Kidney (tissue), 14 donors: Measurements from ENCODE around the gene PON2. TPM values are rescaled to one million over a fixed set of nuclear protein-coding genes. Genes with fewer than 3 reads are reported as not detected.

Source experiments
- DNase-seq, 5 donors: peaks; one replicate each; pipeline ENCODE4 v3.0.0-alpha.2; 2013 to 2020
- FAIRE-seq: peaks from 2 replicates; lab custom pipeline; 2012; peaks lifted over from hg19 to GRCh38; lab: Jason Lieb, UNC
- H3K27ac ChIP-seq, 2 donors: one replicate each; pipeline ENCODE4 v1.7.0; 2013; ENCODE audit warnings: low read depth in 2 of 2, low read length in 2 of 2, inconsistent platforms in 1 of 2
- H3K27me3 ChIP-seq: one replicate; pipeline ENCODE4 v1.7.1; 2013; ENCODE audit warnings: low read length, inconsistent platforms; ENCODE audit not compliant: control insufficient read depth, insufficient read depth
- H3K36me3 ChIP-seq, 3 donors: one replicate each; pipeline versions ENCODE4 v1.7.0 to v1.7.1; 2013; ENCODE audit warnings: low read length in 3 of 3, control low read depth in 1 of 3, inconsistent platforms in 1 of 3; ENCODE audit not compliant: insufficient read depth in 3 of 3, control insufficient read depth in 2 of 3
- H3K4me1 ChIP-seq, 3 donors: one replicate each; pipeline versions ENCODE4 v1.7.0 to v1.7.1; 2013; ENCODE audit warnings: low read length in 3 of 3, inconsistent platforms in 1 of 3, low read depth in 1 of 3; ENCODE audit not compliant: control insufficient read depth in 2 of 3, insufficient read depth in 2 of 3
- H3K4me3 ChIP-seq, 3 donors: one replicate each; pipeline versions ENCODE4 v1.7.0 to v1.8.1; 2013; ENCODE audit warnings: low read length in 3 of 3, control low read depth in 1 of 3, inconsistent platforms in 1 of 3
- H3K9ac ChIP-seq, 3 donors: one replicate each; pipeline versions ENCODE4 v1.7.0 to v1.7.1; 2013; ENCODE audit warnings: low read length in 3 of 3, control low read depth in 1 of 3, inconsistent platforms in 1 of 3
- H3K9me3 ChIP-seq, 3 donors: one replicate each; pipeline versions ENCODE4 v1.7.0 to v1.7.1; 2013; ENCODE audit warnings: low read length in 3 of 3, control low read depth in 1 of 3, inconsistent platforms in 1 of 3; ENCODE audit not compliant: control insufficient read depth in 2 of 3, insufficient read depth in 1 of 3
- CTCF ChIP-seq: IDR thresholded peaks from 3 replicates; pipeline ENCODE4 v1.5.1; 2012; ENCODE audit warnings: mild to moderate bottlenecking, moderate library complexity, borderline replicate concordance; ENCODE audit not compliant: insufficient read depth; ENCODE audit errors: extremely low read depth
- intact Hi-C: fragments of 100-400 bp; cut with DNase I; formaldehyde crosslinking; loops from one replicate; pipeline ENCODE4 v1.11.1; 2022
- polyA plus RNA-seq: library from polyadenylated mRNA; stranded (reverse); fragments of 350-450 nt; fragmentation: Illumina TruSeq; extraction: RNeasy Lipid Tissue Mini Kit (QIAGEN cat#74804); gene quantifications from one replicate; pipeline ENCODE4 v1.2.3, GENCODE V29; 2014; ENCODE audit warnings: low read depth, low replicate concordance; ENCODE audit not compliant: insufficient read depth
- total RNA-seq: library from RNA; stranded (reverse); fragmentation: NEBNext Ultra II Directional; extraction: Animal tissue kit (Norgen Biotek cat#: 25700); gene quantifications from one replicate; pipeline ENCODE4 v1.2.1, GENCODE V29; 2021
- donor health status: control.
- donor health status: control.
- donor health status: control.
- donor health status: control.
- donor health status: control.
- donor health status: DM: yes; HTN: yes; CAD: no.
- donor health status: Normal renal cell carcinoma (clear cell type).

PON2 gene
- total and polyA plus RNA-seq, 2 donors from 2014 or later: 61.8 to 191 TPM

- Histone ChIP-seq H3K4me1 (no peaks in the 10 kb centered on the region), H3K27me3 (no peaks in the 10 kb centered on the region), H3K9ac (no peak overlapping the region), H3K27ac (no peak overlapping the region), H3K36me3 (no peaks in the 10 kb centered on the region), H3K4me3 (peak overlapping the region in 1 of 3 donors; percentile 53), H3K9me3 (no peaks in the 10 kb centered on the region)
- FAIRE-seq (no peak), DNase-seq (no peak)
- TF ChIP-seq CTCF: no peak
- intact Hi-C loops: no loop called here
Observed at GRCh38 chr7:95397381-95397780, 37.4 kb downstream of the PON2 start.

GRCh38 chr7:95396136-95397032, 38.4 kb downstream of the PON2 start, which contains the start of gene PON3:
TSS of gene PON3 (minus strand) at chr7:95396375. CDS start at chr7:95396350, 25 bp downstream.
- DNase-seq (peak in 3 of 5 donors; percentile 12 to 44 (median 22)), FAIRE-seq (no peak)
- peak within 1 kb of the TSS; percentile 47 to 55 (median 53) for H3K4me3 ChIP-seq
- H3K4me1 ChIP-seq: no peaks in the 10 kb centered on the region
- intact Hi-C loops: no loop called here
- no peaks in the 10 kb centered on the region for H3K9me3 ChIP-seq
- peak within 1 kb of the TSS in 1 of 3 donors; percentile 1 for H3K9ac ChIP-seq
- no peak within 1 kb of the TSS for H3K27ac ChIP-seq
- no peak for TF ChIP-seq CTCF
- no peaks in the 10 kb centered on the region for H3K36me3 ChIP-seq
- H3K27me3 ChIP-seq: no peaks in the 10 kb centered on the region

- Histone ChIP-seq H3K9me3 (no peaks in the 10 kb centered on the region), H3K27me3 (no peaks in the 10 kb centered on the region), H3K4me1 (no peaks in the 10 kb centered on the region), H3K36me3 (no peaks in the 10 kb centered on the region), H3K9ac (no peak overlapping the region), H3K4me3 (peak overlapping the region in 1 of 3 donors; percentile 53), H3K27ac (no peak overlapping the region)
- intact Hi-C loops: no loop called here
- FAIRE-seq (no peak), DNase-seq (no peak)
- TF ChIP-seq CTCF: no peak
Observed at GRCh38 chr7:95395755-95396135, 39.1 kb downstream of the PON2 start.
